GM21619 (cell line): ENCODE measurements around the gene CNOT4.

Experiments used
- ATAC-seq: cut with Tn5 transposase; IDR thresholded peaks from one replicate; pipeline ENCODE4 v1.9.1; 2021; ENCODE audit not compliant: unreplicated experiment

CNOT4 gene

GRCh38 chr7:135509839-135510591, at the start of gene CNOT4:
TSS of gene CNOT4 (minus strand) at chr7:135510102. CDS start at chr7:135438331, 71,771 bp downstream.
- peak; percentile 93 for ATAC-seq

GRCh38 chr7:135558881-135559280, 49.0 kb upstream of the CNOT4 start:
- ATAC-seq = no peak

- peak; percentile 79 for ATAC-seq
These were observed 48.5 kb upstream of the CNOT4 start for GRCh38 chr7:135558337-135558767.

GRCh38 chr7:135557455-135558336, 47.8 kb upstream of the CNOT4 start, which contains the start of gene NUP205:
TSS of gene NUP205 (plus strand) at chr7:135557917. CDS start at chr7:135557945, 28 bp downstream.
- peak; percentile 67 for ATAC-seq

- no peak for ATAC-seq
These were observed 43.4 kb upstream of the CNOT4 start for GRCh38 chr7:135553346-135553745.

GRCh38 chr7:135552148-135552547, 42.2 kb upstream of the CNOT4 start:
- ATAC-seq = no peak

GRCh38 chr7:135550196-135550595, 40.3 kb upstream of the CNOT4 start:
- no peak for ATAC-seq

GRCh38 chr7:135541029-135541428, 31.1 kb upstream of the CNOT4 start:
- ATAC-seq = no peak

GRCh38 chr7:135539629-135540028, 29.7 kb upstream of the CNOT4 start:
- no peak for ATAC-seq

GRCh38 chr7:135538376-135538775, 28.5 kb upstream of the CNOT4 start:
- no peak for ATAC-seq

- ATAC-seq = no peak
These were observed 28.0 kb upstream of the CNOT4 start for GRCh38 chr7:135537905-135538304.

- ATAC-seq = no peak
These were observed 27.6 kb upstream of the CNOT4 start for GRCh38 chr7:135537453-135537852.

GRCh38 chr7:135536150-135536549, 26.2 kb upstream of the CNOT4 start:
- ATAC-seq = no peak

- ATAC-seq = no peak
These were observed 17.1 kb upstream of the CNOT4 start for GRCh38 chr7:135527025-135527424.

- no peak for ATAC-seq
These were observed 15.5 kb upstream of the CNOT4 start for GRCh38 chr7:135525426-135525825.

- ATAC-seq = no peak
These were observed 13.2 kb upstream of the CNOT4 start for GRCh38 chr7:135523146-135523545.

GRCh38 chr7:135522509-135522908, 12.6 kb upstream of the CNOT4 start:
- ATAC-seq = no peak

- ATAC-seq = no peak
These were observed 10.0 kb upstream of the CNOT4 start for GRCh38 chr7:135519871-135520270.

- ATAC-seq = no peak
These were observed 9.4 kb upstream of the CNOT4 start for GRCh38 chr7:135519233-135519688.

- ATAC-seq = no peak
These were observed 8.8 kb upstream of the CNOT4 start for GRCh38 chr7:135518748-135519147.

- no peak for ATAC-seq
These were observed 7.2 kb upstream of the CNOT4 start for GRCh38 chr7:135517060-135517459.

- no peak for ATAC-seq
These were observed 5.0 kb upstream of the CNOT4 start for GRCh38 chr7:135514856-135515255.
